Hindlimb muscle (tissue), 1 donor: ENCODE results near the gene SAMD4A. TPM values are rescaled to one million over a fixed set of nuclear protein-coding genes. Genes with fewer than 3 reads are reported as not detected.
"Not testable (repeated sequence)": the region's sequence is repeated elsewhere in the genome, so short reads cannot be mapped to it uniquely, and the experiment has no call there.

ENCODE experiments used
- DNase-seq: peaks from one replicate; pipeline ENCODE4 v3.0.0-alpha.2; 2013
- polyA plus RNA-seq: library from polyadenylated mRNA; unstranded; fragments of 120-200 nt; gene quantifications from one replicate; pipeline ENCODE4 v1.2.1, GENCODE V29; 2013; ENCODE audit not compliant: insufficient read length

The SAMD4A gene
- polyA plus RNA-seq, 1 donor, result 63.5 TPM

DNA sequence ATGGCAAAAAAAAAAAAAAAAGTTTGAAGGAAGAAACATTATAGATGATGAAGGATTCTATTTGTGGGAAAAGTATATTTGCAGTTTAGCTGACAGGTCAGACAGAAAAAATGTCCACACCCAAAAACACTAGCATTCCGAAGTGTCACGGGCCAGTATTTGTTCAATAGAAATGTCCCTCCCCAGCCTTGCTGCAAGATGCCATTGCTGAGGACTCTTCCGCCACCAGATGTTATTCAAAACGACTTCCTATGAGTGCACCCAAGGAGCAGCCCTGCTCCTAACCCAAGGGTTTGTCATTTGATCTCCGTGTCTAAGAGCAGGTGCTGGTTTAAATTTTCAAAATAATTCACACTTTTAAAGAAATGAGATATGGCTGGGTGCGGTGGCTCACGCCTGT lies 172.6 kb downstream of the SAMD4A start:
- DNase-seq, result no peak

DNA sequence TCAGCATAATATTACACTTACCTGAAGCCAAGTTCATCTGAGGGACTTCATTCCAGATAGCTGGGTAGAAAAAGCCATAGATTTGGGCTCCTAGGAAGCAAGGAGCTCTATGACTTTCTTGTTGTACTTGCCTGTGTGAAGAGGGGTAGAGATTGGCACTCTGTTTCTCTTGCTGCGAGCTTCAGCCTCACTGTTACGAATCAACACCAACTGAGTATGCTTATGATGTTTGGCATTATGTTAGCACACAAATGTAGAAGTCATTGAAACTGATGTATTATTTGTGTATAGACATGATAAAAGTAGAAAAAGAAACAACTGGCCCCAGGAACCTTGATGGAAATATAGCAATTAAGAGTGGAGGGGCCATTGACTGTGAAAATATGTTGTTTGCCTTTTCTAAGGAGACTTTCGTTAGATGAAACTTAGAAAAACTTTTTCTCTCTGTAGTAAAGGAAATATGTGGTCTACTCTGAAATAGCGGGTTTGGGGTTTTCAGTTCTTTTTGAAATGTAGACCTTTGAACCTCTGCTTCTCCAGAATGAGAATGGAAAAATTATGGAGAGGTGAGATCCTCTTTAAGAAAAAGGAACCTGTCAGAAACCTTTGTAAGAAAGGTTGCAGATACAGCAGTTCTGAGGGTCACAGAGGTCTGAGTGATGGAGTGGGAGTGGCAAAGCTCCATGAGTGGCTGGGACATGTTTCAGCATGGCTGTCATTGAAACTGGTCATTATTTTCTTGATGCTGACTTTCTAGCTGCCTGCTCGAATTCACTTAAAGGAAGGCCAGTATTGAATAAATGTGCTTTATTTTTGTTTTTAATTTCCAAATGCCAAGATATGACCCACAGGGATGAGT lies 175.8 kb downstream of the SAMD4A start:
- no peak for DNase-seq

DNA sequence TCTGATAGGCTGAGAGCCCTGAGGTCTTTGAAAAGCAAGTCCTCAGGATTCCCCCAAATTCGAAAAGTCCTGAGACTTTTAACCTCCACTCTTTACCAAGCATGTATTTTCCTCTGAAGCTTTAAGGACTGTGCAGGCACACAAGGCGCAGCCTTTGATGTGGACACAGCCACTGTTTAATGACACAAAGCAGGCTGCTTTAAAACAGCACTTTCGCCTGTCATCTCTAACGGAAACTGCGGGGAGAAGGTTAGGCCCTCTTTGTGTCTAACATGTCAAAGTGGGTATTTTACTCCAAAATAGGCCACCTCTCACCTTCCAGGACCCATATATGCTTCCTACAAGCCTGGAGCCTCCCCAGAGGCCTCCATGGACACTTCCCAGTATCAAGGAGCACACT lies 176.5 kb downstream of the SAMD4A start:
- DNase-seq, result no peak

DNA sequence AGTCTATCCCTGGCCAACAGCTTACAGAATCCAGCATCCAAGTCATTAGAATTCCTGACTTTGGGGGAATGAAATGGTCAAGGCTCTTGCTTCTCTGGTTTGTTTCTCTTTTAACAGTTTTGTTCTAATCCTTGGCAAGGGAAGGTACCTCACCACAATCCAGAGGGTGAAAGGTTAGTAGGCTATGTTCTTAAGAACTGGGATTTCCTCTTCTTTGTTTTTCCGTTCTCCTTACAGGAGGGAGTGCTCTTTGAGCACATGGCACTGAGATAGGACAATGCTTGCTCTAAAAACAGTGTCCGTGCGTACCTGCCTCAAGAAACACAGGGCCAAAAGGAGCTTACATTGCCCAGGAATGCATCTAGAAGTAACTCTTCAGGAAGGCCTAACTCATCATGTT lies 179.1 kb downstream of the SAMD4A start:
- DNase-seq, result no peak

DNA sequence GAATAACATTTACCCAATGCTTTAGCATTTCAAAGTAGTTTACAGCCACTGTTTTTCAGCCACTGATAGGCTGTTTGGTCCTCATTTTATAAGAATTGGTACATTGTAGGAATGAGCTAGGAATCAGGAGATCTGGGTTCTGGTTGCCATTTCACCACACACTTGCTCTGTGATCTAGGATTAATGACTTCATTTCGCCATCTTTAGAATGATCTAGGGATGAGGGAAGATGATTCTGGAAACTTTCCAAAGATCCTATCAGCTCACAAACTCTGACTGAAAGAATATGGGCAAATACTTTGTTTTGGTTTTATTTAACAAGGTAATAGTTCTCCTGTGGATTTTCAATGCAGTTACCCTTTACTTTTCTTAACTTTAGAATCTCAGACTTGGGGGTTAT lies 180.7 kb downstream of the SAMD4A start:
- DNase-seq, result no peak

DNA sequence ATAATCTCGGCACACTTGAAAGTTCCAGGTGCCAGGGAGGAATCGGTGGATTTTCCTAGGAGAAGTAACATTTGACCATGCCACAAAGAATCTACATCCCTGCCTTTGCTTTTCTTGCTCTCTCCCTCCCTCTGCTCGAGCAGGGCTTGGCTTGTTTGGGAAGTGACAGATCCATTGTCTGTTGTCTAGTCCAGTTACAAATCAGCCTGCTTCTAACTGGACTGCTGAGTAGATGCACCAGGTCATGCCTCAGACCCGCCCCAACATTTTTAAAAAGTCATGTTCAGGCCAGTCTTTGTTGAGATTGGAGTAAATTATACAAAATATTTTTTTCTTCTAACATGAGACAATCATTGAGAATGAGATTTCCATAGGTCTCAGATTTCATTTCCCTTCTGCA lies 182.3 kb downstream of the SAMD4A start:
- no peak for DNase-seq

DNA sequence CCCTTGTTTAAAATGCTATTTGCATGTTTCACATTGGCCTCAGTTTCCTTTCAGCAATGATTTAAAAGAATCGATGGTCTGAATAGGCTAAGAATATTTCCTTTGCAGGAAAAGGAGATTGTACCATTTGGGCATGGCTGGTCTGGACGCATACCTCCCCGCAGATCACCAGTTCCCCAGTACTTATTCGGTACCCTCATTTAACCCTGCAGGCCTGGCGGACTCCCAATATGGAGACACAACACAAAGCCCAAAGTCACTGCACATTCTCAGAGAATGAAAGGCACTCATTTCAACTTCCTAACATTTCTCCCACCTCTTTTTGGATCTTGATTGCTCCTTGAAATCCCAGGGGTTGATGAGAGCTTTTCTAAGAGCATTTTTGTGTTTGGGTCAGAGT lies 182.8 kb downstream of the SAMD4A start:
- no peak for DNase-seq

DNA sequence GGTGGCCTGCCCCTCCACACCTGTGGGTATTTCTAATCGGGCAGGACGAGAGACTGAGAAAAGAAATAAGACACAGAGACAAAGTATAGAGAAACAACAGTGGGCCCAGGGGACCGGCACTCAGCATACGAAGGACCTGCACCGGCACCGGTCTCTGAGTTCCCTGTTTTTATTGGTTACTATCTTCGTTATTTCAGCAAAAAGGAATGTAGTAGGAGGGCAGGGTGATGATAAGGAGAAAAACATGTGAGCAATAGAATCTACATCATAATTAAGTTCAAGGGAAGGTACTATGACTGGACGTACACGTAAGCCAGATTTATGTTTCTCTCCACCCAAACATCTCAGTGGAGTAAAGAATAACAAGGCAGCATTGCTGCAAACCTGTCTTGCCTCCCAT lies 185.7 kb downstream of the SAMD4A start:
- not testable (repeated sequence) for DNase-seq

DNA sequence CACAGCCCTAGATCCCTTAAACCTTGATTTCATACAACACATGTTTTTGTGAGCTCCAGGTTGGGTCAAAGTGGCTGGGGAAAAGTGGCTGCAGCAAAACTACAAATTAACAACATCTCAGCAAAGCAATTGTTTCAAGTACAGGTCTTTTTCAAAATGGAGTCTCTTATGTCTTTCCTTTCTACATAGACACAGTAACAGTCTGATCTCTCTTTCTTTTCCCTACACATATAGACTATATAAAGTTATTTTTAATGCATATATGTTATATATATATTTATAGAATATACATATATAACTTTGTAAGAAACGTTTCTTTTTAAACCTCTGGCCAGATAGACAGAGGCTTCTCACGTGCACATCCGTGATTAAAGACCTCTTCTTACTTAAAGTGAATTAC lies 186.5 kb downstream of the SAMD4A start:
- not testable (repeated sequence) for DNase-seq

DNA sequence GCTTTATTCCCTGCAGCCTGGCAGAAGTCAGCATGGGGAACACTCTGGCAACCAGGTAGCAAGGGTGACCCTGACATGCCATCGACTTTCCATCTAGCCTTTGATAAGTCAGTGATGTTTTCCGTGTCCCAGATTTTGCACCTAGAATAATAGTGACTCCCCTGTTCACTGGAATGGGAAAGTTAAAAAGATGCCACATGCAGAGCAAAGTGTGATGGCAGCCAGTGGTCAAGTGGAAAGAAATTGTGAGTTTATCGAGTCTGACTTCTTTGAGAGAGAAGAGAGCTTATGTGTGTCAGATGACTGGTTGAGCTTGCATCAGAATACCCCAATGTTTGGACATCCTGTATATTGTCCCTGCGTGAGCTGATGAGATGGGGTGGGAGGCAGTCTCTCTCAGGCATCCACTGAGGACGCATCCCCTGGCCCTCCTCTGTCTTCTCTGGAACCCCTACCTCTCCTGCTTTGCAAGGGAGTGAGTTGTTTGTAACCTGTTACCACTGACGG lies 187.2 kb downstream of the SAMD4A start:
- no peak for DNase-seq

DNA sequence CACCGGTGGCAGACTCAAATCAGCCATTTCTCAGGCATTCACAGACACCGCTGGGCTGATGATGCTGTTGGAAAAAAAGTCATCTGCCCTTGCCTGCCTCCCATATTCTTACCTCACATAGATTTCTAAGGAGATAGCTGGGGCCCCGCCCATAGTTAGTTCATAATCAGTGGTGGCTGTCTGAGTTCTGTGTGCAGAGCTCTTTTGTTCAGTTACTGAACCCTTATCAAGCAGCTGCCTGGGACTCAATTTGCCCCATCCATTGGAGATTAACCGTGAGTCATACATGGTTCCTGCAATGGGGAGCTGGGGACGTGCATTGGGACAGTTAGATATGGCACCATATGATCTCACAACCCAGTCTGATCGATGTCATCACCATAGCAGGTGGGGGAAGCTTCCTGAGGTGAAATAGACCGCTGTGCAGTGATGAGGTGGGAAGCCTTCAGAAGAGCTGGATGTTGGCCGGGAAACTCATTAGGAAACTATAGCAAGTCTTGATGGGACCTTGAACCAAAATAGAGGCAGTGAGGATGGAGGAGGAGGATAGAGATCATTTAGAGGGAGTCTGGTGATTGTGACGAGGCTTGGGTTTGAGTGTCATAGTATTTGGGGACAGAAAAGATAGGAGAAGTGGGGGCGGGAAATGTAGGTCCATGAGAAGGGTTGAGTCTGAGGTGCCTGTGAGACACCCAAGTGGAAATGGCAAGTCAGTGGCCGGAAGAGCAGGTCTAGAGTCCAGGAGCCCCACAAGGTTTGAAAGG lies 187.9 kb downstream of the SAMD4A start:
- no peak for DNase-seq

DNA sequence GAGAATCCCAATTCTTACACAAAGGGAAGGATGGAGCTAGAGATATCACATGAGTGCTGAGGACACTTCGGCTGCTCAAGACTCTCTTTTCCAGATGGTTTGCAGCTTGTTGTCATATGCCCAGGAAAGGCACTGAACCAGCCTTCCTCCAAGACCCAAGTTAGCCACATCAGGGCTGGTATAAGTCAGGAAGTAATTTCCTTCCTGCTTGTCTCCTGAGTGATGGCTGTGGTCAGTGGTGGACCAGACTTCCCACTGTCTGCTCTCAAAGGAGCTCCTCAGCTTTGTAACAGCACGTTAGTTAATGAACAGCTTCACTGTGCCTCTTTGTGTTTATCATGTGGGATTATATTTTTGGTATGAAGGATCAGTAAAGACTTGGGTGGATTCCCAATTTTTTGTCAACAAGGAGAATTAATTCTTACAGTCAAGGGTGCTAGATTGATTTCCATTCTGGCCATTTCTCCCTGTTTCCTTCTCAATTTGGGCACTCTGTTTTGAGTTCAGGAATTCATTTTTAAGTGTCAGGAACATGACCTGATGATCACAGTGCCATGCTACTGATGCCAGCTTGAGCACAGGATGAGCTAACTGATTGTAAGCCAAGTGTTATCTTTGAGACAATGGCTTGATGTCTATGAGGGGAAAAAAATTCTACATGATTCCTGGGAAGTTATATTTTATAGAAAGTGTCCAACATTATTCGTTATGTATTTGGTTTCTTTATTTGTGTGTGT lies 189.9 kb downstream of the SAMD4A start:
- DNase-seq, result no peak

DNA sequence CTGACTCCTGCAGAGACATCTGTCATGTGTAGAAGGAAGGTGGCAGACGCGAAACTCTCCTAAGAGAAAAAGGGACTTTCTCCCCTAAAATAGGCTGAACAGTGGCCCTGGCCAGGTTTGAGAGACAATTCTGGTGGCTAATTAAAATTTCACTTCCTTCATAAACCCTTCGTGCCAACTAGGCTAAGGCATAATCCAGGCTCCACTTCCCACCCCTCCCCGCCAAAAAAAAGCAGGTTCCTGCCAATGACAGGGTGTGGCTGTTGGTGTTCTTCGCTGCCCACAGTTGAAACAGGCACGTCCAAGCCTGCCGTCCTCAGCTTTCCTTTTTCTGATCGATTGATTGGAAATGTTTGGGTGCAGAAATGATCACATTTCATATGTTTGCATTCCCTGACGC lies 191.1 kb downstream of the SAMD4A start:
- DNase-seq, result no peak

DNA sequence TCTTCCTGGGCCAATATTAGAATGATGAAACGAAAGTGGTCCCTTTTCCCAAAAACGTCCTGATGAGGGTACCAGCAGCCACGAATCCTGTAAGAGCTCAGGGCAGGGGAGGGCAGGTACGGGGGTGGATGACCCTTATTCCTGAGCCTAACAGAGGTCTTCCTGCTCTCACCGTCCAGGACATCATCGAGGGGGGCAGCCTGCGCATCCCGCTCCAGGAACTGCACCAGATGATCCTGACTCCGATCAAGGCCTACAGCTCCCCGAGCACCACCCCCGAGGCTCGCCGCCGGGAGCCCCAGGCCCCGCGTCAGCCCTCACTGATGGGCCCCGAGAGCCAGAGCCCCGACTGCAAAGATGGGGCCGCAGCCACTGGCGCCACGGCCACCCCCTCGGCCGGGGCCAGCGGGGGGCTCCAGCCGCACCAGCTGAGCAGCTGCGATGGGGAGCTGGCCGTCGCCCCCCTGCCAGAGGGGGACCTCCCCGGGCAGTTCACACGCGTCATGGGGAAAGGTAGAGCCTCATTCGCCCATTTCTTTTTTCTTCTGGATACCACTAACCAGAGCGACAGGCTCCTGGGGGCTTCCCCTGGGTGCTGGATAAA lies 193.2 kb downstream of the SAMD4A start:
- DNase-seq, result no peak

DNA sequence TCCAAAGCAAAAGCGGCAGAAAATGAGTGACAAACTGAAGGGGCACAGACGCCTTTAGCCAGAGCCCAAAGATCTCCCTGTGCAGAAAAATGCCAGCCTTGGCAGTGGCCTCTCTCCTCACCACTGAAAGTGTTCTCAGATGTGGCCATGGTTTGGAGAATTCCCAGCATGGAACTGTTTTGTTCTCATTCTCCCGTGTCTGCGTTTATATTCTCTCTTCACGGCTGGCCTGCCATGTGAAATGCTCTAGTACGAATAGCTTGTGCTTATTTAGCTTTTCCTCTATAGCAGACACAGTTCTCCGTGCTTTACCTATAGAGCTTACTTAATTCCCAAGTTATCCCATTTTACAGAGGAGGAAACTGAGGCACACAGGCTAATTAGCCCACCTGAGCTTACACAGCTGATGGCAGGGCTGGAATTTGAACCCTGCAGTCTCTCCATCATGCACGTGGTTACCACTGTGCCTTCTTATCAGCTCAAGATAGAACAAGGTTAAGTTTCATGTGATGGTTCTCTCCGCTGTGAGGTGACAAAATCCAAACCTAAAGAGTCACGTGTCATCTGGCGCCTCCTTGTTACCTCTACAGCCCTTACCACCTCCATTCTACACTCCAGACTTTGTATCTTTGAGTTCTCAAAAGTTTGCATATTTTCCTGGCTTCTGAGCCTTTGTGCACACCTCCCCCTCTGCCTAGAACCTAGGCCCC lies 194.1 kb downstream of the SAMD4A start:
- DNase-seq, result no peak

DNA sequence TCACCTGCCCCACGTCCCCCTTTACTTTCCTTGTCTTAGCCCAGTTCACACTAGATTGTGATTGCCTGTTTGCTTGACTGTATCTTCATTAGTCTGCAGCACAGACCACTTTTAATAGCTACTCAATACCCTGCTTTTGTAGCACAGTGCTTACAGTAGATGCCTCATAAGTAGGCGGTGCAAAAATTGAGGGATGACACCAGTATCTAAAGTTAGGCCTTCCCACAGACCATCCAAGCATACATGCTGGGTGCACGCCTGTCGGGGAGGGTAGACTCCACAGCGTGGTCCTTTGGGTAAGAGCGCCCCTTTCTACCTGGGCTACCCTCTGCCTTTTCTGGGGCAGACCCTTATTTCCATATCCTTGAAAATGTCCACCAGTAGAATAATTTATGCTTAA lies 194.9 kb downstream of the SAMD4A start:
- no peak for DNase-seq

DNA sequence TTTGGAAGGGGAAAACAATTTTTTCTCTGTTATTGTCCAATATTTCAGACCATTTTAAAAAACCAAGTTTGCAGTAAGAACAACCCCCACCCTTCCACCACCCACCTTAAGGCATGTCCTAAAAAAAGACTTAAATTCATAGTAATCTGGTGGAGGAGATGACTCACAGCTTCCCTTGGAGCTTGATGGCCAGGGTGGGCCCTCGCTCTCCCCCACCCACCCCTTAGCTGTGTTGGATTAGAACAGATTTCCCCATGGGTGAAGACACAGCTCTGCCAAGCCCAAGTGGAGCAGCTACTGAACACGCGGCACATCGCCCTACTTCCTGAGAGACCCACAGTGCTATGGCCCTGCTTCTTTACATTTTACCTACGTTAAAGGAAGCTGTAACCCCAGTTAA lies 195.4 kb downstream of the SAMD4A start:
- no peak for DNase-seq

DNA sequence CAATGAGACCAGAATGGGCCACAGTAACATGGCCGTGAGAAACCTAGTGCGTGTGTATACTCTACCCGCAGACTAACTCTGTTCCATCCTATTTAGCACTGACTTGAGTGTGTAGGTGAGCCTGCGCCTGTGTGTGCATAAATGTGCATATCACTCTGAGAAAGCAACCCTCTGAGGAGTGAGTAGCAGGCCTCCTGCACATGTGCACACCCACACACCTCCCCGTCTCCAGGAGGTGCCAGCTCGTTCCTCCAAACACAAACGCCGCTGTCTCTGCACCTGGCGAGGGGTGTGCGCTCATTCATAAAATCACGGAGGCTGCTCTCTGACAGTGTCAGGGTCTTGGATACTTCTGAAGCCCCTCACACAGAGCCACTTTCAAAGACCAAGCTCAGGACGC lies 196.8 kb downstream of the SAMD4A start:
- no peak for DNase-seq

DNA sequence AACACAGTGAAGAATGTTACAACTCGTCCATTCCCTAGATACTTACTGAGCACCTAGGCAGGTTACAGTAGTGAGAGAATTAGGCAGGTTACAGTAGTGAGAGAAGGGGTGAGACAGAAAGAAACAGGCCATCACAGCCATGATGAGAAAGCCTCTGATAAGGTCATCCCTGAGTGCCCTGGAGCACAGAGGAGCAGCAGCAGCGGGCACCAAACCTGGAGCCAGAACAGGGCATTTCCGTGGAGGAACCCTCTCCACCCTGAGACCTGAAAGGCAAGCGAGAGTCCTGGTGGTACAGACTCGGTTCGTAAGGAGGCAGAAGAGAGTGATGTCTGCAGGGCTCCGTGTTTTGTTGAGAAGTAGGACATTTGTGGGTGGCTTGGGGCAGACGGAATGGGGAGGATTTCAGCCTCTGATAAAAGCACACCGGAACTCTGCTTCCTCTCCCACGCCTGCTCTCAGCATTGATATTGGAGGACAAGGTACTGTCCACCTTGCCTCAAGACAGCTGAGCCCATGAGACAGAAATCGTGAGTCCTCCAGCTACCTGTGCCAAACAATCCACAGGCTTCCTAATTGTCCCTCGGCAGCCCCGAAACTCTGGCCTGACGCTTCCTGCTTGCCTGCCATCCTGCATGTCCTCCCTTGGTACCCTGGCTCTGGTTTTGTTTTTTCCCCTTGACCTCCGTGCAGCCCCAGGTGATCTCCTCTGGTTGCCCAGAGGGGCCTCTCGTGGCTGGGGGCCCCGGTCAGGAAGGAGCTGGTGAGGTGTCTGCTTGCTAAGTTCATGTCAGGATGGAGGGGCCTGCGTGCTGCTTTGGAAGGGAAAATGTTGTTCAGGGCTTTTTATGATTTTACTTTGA lies 199.6 kb downstream of the SAMD4A start:
- no peak for DNase-seq

DNA sequence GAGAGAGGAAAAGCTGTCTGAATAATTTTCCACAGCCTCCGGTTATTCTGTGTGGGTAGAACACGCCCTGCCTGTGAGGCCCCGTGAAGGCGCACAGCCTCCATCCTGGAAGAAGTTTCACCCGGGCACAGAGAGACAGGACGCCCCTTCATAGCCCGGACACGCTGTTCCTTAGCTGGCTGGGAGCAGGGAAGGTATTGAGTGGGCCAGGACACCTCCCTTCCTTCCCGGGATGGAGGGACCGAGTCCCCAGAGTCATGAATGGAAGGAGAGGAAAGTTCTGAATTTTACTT lies 200.2 kb downstream of the SAMD4A start:
- no peak for DNase-seq

DNA sequence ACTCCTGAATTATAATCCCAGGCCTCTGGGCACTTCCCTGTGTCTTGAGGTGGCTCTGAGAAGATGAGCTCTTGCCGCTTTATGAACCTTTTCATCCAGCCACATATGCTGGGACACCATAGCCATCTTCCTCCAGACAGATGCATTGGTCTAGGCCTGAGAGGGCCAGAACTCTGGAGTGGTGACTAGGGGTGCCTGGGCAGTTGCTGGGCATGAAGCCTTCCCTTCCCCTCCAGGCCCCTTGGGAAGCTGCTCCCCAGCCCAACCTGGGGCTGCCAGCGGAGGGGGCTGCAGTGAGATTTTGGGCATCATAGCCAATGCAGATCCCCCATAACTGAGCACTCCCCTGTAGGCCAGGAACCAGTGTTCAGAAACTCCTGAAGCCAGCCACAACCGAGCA lies 200.5 kb downstream of the SAMD4A start:
- no peak for DNase-seq
